ENCODE measurements around the gene EEF1E1. TPM values are rescaled to one million over a fixed set of nuclear protein-coding genes. Genes with fewer than 3 reads are reported as not detected.

Gene EEF1E1
- total and polyA plus RNA-seq, 9 of the 15 experiments (the other 6 are each of a cell fraction or from before 2014, with no cell fraction given), result 135 to 1,355 (median 327) TPM

DNA sequence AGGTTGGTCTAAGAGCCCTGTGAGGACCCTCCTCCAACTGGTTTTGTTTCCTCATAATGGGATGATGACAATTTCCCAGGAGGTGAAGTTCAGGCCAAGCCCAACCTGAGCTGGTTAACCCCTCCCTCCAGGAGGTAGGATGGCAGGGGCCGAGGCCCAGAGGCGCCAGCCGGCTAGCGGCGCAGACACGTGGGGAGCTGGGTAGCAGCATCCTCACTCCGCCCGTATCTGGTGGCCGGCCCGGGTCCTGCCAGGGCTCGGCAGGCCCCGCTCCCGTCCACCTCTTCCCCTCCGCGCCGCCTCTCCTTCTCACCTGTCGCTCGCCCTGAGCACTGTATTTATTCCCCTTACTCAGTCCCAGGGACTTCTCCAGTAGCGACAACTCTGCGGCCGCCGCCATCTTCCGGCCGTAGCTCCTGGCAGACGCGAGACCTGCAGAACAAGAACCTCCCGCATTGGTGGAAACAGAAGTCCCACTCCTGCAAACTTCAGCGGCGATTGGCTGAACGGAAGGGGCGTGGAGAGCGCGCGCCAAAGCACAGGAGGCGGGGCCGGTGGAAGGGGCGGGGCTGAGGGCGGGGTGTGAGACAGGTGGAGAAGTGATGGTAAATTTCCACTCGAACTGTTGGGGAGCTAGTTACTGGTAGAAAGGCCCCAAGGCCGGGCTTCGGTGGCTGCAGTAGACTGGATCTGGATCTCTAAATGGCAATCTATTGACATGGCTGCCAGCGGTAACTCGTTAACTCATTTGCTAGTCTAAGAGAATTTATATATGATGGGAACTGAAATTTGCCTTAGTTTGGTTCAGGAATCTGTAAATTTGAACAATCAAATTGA lies at the start of gene EEF1E1 (continued):
- TF ChIP-seq JUND (IDR thresholded peaks at IDR 0.05; ENCODE audit: borderline replicate concordance, low read depth, low read length), result no peak; the same call in none of the 2 replicates
- TF ChIP-seq JUND (tag; IDR thresholded peaks at IDR 0.05; ENCODE audit: borderline replicate concordance, low read depth, low read length), result no peak
- TF ChIP-seq, protein P1, sequence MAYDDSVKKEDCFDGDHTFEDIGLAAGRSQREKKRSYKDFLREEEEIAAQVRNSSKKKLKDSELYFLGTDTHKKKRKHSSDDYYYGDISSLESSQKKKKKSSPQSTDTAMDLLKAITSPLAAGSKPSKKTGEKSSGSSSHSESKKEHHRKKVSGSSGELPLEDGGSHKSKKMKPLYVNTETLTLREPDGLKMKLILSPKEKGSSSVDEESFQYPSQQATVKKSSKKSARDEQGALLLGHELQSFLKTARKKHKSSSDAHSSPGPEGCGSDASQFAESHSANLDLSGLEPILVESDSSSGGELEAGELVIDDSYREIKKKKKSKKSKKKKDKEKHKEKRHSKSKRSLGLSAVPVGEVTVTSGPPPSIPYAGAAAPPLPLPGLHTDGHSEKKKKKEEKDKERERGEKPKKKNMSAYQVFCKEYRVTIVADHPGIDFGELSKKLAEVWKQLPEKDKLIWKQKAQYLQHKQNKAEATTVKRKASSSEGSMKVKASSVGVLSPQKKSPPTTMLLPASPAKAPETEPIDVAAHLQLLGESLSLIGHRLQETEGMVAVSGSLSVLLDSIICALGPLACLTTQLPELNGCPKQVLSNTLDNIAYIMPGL (CRISPR knock-in tag; IDR thresholded peaks at IDR 0.05), result 0 out of 2 replicates have a peak, but pooled peaks have one; percentile 28
- TF ChIP-seq NFE2L1 (tag; IDR thresholded peaks at IDR 0.05; ENCODE audit: borderline replicate concordance, low read depth), result no peak
- no peak for TF ChIP-seq HEY1 (CRISPR knock-in tag; IDR thresholded peaks at IDR 0.05; ENCODE audit: borderline replicate concordance)
- no peak for TF ChIP-seq ZNF668 (CRISPR knock-in tag; IDR thresholded peaks at IDR 0.05)
- TF ChIP-seq, protein P2, sequence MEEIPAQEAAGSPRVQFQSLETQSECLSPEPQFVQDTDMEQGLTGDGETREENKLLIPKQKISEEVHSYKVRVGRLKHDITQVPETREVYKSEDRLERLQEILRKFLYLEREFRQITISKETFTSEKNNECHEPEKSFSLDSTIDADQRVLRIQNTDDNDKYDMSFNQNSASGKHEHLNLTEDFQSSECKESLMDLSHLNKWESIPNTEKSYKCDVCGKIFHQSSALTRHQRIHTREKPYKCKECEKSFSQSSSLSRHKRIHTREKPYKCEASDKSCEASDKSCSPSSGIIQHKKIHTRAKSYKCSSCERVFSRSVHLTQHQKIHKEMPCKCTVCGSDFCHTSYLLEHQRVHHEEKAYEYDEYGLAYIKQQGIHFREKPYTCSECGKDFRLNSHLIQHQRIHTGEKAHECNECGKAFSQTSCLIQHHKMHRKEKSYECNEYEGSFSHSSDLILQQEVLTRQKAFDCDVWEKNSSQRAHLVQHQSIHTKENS (CRISPR knock-in tag; IDR thresholded peaks at IDR 0.05), result no peak
- TF ChIP-seq PYGO2 (tag; IDR thresholded peaks at IDR 0.05), result no peak
- no peak; the same call in 1 of the 2 replicates for TF ChIP-seq EHMT2 (IDR thresholded peaks at IDR 0.05)
- TF ChIP-seq, protein P3, sequence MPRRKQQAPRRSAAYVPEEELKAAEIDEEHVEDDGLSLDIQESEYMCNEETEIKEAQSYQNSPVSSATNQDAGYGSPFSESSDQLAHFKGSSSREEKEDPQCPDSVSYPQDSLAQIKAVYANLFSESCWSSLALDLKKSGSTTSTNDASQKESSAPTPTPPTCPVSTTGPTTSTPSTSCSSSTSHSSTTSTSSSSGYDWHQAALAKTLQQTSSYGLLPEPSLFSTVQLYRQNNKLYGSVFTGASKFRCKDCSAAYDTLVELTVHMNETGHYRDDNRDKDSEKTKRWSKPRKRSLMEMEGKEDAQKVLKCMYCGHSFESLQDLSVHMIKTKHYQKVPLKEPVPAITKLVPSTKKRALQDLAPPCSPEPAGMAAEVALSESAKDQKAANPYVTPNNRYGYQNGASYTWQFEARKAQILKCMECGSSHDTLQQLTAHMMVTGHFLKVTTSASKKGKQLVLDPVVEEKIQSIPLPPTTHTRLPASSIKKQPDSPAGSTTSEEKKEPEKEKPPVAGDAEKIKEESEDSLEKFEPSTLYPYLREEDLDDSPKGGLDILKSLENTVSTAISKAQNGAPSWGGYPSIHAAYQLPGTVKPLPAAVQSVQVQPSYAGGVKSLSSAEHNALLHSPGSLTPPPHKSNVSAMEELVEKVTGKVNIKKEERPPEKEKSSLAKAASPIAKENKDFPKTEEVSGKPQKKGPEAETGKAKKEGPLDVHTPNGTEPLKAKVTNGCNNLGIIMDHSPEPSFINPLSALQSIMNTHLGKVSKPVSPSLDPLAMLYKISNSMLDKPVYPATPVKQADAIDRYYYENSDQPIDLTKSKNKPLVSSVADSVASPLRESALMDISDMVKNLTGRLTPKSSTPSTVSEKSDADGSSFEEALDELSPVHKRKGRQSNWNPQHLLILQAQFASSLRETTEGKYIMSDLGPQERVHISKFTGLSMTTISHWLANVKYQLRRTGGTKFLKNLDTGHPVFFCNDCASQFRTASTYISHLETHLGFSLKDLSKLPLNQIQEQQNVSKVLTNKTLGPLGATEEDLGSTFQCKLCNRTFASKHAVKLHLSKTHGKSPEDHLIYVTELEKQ (CRISPR knock-in tag; IDR thresholded peaks at IDR 0.05), result no peak
- TF ChIP-seq ARHGAP35 (IDR thresholded peaks at IDR 0.05; ENCODE audit: partially characterized antibody), result no peak
- no peak for TF ChIP-seq ARID1B (IDR thresholded peaks at IDR 0.05)
- TF ChIP-seq, protein P4, sequence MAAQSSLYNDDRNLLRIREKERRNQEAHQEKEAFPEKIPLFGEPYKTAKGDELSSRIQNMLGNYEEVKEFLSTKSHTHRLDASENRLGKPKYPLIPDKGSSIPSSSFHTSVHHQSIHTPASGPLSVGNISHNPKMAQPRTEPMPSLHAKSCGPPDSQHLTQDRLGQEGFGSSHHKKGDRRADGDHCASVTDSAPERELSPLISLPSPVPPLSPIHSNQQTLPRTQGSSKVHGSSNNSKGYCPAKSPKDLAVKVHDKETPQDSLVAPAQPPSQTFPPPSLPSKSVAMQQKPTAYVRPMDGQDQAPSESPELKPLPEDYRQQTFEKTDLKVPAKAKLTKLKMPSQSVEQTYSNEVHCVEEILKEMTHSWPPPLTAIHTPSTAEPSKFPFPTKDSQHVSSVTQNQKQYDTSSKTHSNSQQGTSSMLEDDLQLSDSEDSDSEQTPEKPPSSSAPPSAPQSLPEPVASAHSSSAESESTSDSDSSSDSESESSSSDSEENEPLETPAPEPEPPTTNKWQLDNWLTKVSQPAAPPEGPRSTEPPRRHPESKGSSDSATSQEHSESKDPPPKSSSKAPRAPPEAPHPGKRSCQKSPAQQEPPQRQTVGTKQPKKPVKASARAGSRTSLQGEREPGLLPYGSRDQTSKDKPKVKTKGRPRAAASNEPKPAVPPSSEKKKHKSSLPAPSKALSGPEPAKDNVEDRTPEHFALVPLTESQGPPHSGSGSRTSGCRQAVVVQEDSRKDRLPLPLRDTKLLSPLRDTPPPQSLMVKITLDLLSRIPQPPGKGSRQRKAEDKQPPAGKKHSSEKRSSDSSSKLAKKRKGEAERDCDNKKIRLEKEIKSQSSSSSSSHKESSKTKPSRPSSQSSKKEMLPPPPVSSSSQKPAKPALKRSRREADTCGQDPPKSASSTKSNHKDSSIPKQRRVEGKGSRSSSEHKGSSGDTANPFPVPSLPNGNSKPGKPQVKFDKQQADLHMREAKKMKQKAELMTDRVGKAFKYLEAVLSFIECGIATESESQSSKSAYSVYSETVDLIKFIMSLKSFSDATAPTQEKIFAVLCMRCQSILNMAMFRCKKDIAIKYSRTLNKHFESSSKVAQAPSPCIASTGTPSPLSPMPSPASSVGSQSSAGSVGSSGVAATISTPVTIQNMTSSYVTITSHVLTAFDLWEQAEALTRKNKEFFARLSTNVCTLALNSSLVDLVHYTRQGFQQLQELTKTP (IDR thresholded peaks at IDR 0.05; ENCODE audit: low read depth in 1 of 2, partially characterized antibody in 2 of 2), result peak in 1 of 2 experiments; percentile 60
- no peak for TF ChIP-seq NFE2 (IDR thresholded peaks at IDR 0.05; ENCODE audit: low read depth)
- no peak for TF ChIP-seq ZBTB7A (IDR thresholded peaks at IDR 0.05; ENCODE audit: borderline replicate concordance, control insufficient read depth, low read depth, low read length)
- no peak for TF ChIP-seq DIDO1 (tag; IDR thresholded peaks at IDR 0.05; ENCODE audit: low read depth)
- no peak for TF ChIP-seq TARDBP (IDR thresholded peaks at IDR 0.05)
